HepG2 (cell line): ENCODE results near the gene PPCDC. TPM values are rescaled to one million over a fixed set of nuclear protein-coding genes. Genes with fewer than 3 reads are reported as not detected.

Experiments
- ARNT2 ChIP-seq: sonication (generic); formaldehyde crosslinking; IDR thresholded peaks from 2 replicates; pipeline ENCODE4 v1.8.0; 2022; ENCODE audit warnings: mild to moderate bottlenecking, low read depth, missing genetic modification reagents, moderate library complexity
- KMT2B ChIP-seq: IDR thresholded peaks from 2 replicates; pipeline ENCODE4 v1.6.1; 2016; ENCODE audit warnings: missing genetic modification reagents, missing compliant biosample characterization
- MZF1 ChIP-seq: sonication (generic); formaldehyde crosslinking; IDR thresholded peaks from 2 replicates; pipeline ENCODE4 v1.8.1; 2023; ENCODE audit warnings: mild to moderate bottlenecking, missing genetic modification reagents, borderline replicate concordance
- PHB2 ChIP-seq: fragments of 450-650 bp; IDR thresholded peaks from 2 replicates; pipeline ENCODE4 v1.6.1; 2018; ENCODE audit not compliant: partially characterized antibody
- SMAD1 ChIP-seq: sonication (generic); formaldehyde crosslinking; IDR thresholded peaks from 2 replicates; pipeline ENCODE4 v1.4.0; 2020; ENCODE audit warnings: missing genetic modification reagents, low read depth, mild to moderate bottlenecking, borderline replicate concordance
- SMYD3 ChIP-seq: sonication (generic); formaldehyde crosslinking; IDR thresholded peaks from 2 replicates; pipeline ENCODE4 v1.8.1; 2023; ENCODE audit warnings: mild to moderate bottlenecking, missing genetic modification reagents
- SNRNP70 ChIP-seq: fragments of 200-400 bp; formaldehyde crosslinking; IDR thresholded peaks from 2 replicates; pipeline ENCODE4 v1.6.1; 2017; ENCODE audit warnings: mild to moderate bottlenecking, low read depth, low read length, moderate library complexity
- SP2 ChIP-seq: sonication (generic); formaldehyde crosslinking; IDR thresholded peaks from 2 replicates; pipeline ENCODE4 v1.5.1; 2020; ENCODE audit warnings: mild to moderate bottlenecking, missing genetic modification reagents
- THAP11 ChIP-seq: IDR thresholded peaks from 2 replicates; pipeline ENCODE4 v1.6.1; 2016; ENCODE audit warnings: missing biosample characterization, missing genetic modification reagents
- ZBTB3 ChIP-seq: sonication (generic); formaldehyde crosslinking; IDR thresholded peaks from 2 replicates; pipeline ENCODE4 v1.4.0; 2020; ENCODE audit warnings: low read depth, mild to moderate bottlenecking, moderate library complexity, missing genetic modification reagents, borderline replicate concordance
- ZBTB8A ChIP-seq: sonication (generic); formaldehyde crosslinking; IDR thresholded peaks from 2 replicates; pipeline ENCODE4 v1.4.0; 2020; ENCODE audit warnings: mild to moderate bottlenecking, low read depth, missing genetic modification reagents, borderline replicate concordance
- ZNF160 ChIP-seq: sonication (generic); formaldehyde crosslinking; IDR thresholded peaks from 2 replicates; pipeline ENCODE4 v1.8.0; 2022; ENCODE audit warnings: mild to moderate bottlenecking, inconsistent platforms, missing genetic modification reagents
- ZNF674 ChIP-seq: sonication (generic); formaldehyde crosslinking; IDR thresholded peaks from 2 replicates; pipeline ENCODE4 v1.5.0; 2020; ENCODE audit warnings: low read depth, mild to moderate bottlenecking, missing genetic modification reagents
- polyA plus RNA-seq, 8 experiments: library from polyadenylated mRNA; depleted of rRNA in 3 of 8; stranded (reverse) in 7 of 8; unstranded in 1 of 8; fragments of >200 nt; fragmentation: Illumina TruSeq in 4 of 8; extraction: Trizol in 4 of 8; gene quantifications; 2 replicates each; pipeline versions ENCODE4 v1.2.1 to v1.2.3, GENCODE V29; 2011 to 2016; ENCODE audit warnings: low read depth in 4 of 8, missing spikeins in 1 of 8, mixed read lengths in 1 of 8; ENCODE audit not compliant: insufficient read depth in 1 of 8
- total RNA-seq, 5 experiments: library from RNA; depleted of rRNA; stranded (reverse); fragments of >200 nt; fragmentation: Illumina TruSeq; extraction: Trizol; gene quantifications; 2 replicates each; pipeline ENCODE4 v1.2.3, GENCODE V29; 2016; ENCODE audit warnings: low read depth in 1 of 5
- TF ChIP-seq, protein P1 (sequence below): sonication (generic); formaldehyde crosslinking; IDR thresholded peaks from 2 replicates; pipeline ENCODE4 v1.5.0; 2020; ENCODE audit warnings: mild to moderate bottlenecking, missing genetic modification reagents, borderline replicate concordance
- TF ChIP-seq, protein P2 (sequence below): sonication (generic); formaldehyde crosslinking; IDR thresholded peaks from 2 replicates; pipeline ENCODE4 v1.5.0; 2020; ENCODE audit warnings: mild to moderate bottlenecking, missing genetic modification reagents, borderline replicate concordance
- TF ChIP-seq, protein P3 (sequence below): sonication (generic); formaldehyde crosslinking; IDR thresholded peaks from 2 replicates; pipeline ENCODE4 v1.4.0; 2020; ENCODE audit warnings: mild to moderate bottlenecking, low read depth, missing genetic modification reagents

Gene PPCDC
- total and polyA plus RNA-seq, 2 of the 13 experiments (the other 11 are each of a cell fraction or from before 2014, with no cell fraction given): 12.3 to 12.8 TPM

DNA sequence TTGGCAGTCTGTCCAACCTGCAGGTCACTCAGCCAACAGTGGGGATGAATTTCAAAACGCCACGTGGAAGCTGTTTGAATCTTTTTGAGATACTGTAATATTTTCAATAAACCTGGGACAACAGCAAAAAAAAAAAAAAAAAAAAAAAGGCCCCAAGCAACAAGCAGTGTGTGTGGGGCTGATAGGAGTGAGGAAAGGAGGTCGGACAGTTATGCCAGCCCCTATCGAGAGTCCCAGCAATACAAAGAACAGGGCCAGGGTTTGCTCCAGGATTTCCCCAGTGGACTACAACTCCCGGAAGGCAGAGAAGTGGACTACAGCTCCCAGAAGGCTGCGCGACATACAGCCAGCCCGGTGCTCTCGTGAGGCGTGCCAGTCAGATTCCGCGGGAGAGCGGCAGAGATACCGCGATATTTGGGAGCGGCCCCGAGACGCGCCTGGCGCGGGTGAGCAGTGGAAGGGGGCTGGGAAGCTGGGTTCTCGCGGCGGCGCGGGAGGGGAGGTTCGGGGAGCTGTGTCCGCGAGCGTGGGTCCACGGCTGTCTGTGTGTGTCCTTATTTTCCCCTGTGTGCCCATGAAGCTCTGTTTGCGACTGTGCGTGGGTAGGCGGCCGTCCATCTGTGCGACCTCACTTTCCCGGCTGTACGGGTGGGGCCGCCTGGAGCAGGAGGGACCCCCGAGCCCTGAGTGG is at the start of gene PPCDC (continued):
- TF ChIP-seq, protein P1, sequence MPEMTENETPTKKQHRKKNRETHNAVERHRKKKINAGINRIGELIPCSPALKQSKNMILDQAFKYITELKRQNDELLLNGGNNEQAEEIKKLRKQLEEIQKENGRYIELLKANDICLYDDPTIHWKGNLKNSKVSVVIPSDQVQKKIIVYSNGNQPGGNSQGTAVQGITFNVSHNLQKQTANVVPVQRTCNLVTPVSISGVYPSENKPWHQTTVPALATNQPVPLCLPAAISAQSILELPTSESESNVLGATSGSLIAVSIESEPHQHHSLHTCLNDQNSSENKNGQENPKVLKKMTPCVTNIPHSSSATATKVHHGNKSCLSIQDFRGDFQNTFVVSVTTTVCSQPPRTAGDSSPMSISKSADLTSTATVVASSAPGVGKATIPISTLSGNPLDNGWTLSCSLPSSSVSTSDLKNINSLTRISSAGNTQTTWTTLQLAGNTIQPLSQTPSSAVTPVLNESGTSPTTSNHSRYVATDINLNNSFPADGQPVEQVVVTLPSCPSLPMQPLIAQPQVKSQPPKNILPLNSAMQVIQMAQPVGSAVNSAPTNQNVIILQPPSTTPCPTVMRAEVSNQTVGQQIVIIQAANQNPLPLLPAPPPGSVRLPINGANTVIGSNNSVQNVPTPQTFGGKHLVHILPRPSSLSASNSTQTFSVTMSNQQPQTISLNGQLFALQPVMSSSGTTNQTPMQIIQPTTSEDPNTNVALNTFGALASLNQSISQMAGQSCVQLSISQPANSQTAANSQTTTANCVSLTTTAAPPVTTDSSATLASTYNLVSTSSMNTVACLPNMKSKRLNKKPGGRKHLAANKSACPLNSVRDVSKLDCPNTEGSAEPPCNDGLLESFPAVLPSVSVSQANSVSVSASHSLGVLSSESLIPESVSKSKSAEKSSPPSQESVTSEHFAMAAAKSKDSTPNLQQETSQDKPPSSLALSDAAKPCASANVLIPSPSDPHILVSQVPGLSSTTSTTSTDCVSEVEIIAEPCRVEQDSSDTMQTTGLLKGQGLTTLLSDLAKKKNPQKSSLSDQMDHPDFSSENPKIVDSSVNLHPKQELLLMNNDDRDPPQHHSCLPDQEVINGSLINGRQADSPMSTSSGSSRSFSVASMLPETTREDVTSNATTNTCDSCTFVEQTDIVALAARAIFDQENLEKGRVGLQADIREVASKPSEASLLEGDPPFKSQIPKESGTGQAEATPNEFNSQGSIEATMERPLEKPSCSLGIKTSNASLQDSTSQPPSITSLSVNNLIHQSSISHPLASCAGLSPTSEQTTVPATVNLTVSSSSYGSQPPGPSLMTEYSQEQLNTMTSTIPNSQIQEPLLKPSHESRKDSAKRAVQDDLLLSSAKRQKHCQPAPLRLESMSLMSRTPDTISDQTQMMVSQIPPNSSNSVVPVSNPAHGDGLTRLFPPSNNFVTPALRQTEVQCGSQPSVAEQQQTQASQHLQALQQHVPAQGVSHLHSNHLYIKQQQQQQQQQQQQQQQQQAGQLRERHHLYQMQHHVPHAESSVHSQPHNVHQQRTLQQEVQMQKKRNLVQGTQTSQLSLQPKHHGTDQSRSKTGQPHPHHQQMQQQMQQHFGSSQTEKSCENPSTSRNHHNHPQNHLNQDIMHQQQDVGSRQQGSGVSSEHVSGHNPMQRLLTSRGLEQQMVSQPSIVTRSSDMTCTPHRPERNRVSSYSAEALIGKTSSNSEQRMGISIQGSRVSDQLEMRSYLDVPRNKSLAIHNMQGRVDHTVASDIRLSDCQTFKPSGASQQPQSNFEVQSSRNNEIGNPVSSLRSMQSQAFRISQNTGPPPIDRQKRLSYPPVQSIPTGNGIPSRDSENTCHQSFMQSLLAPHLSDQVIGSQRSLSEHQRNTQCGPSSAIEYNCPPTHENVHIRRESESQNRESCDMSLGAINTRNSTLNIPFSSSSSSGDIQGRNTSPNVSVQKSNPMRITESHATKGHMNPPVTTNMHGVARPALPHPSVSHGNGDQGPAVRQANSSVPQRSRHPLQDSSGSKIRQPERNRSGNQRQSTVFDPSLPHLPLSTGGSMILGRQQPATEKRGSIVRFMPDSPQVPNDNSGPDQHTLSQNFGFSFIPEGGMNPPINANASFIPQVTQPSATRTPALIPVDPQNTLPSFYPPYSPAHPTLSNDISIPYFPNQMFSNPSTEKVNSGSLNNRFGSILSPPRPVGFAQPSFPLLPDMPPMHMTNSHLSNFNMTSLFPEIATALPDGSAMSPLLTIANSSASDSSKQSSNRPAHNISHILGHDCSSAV (CRISPR knock-in tag): no peak
- 0 out of 2 replicates have a peak, but pooled peaks have one; percentile 44 for TF ChIP-seq ZBTB3 (CRISPR knock-in tag)
- TF ChIP-seq MZF1 (CRISPR knock-in tag): peak; percentile 74; the same call in 1 of the 2 replicates
- TF ChIP-seq ZBTB8A (CRISPR knock-in tag): no peak
- no peak for TF ChIP-seq PHB2
- TF ChIP-seq, protein P2, sequence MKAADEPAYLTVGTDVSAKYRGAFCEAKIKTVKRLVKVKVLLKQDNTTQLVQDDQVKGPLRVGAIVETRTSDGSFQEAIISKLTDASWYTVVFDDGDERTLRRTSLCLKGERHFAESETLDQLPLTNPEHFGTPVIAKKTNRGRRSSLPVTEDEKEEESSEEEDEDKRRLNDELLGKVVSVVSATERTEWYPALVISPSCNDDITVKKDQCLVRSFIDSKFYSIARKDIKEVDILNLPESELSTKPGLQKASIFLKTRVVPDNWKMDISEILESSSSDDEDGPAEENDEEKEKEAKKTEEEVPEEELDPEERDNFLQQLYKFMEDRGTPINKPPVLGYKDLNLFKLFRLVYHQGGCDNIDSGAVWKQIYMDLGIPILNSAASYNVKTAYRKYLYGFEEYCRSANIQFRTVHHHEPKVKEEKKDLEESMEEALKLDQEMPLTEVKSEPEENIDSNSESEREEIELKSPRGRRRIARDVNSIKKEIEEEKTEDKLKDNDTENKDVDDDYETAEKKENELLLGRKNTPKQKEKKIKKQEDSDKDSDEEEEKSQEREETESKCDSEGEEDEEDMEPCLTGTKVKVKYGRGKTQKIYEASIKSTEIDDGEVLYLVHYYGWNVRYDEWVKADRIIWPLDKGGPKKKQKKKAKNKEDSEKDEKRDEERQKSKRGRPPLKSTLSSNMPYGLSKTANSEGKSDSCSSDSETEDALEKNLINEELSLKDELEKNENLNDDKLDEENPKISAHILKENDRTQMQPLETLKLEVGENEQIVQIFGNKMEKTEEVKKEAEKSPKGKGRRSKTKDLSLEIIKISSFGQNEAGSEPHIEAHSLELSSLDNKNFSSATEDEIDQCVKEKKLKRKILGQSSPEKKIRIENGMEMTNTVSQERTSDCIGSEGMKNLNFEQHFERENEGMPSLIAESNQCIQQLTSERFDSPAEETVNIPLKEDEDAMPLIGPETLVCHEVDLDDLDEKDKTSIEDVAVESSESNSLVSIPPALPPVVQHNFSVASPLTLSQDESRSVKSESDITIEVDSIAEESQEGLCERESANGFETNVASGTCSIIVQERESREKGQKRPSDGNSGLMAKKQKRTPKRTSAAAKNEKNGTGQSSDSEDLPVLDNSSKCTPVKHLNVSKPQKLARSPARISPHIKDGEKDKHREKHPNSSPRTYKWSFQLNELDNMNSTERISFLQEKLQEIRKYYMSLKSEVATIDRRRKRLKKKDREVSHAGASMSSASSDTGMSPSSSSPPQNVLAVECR (CRISPR knock-in tag): peak; percentile 90
- TF ChIP-seq KMT2B (CRISPR knock-in tag): peak; percentile 84
- TF ChIP-seq, protein P3, sequence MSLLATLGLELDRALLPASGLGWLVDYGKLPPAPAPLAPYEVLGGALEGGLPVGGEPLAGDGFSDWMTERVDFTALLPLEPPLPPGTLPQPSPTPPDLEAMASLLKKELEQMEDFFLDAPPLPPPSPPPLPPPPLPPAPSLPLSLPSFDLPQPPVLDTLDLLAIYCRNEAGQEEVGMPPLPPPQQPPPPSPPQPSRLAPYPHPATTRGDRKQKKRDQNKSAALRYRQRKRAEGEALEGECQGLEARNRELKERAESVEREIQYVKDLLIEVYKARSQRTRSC (CRISPR knock-in tag): no peak
- peak; percentile 98 for TF ChIP-seq THAP11 (CRISPR knock-in tag)
- TF ChIP-seq SP2 (CRISPR knock-in tag): no peak
- TF ChIP-seq ARNT2: peak; percentile 93; the same call in 1 of the 2 replicates
- peak; percentile 23; the same call in 1 of the 2 replicates for TF ChIP-seq SMAD1 (CRISPR knock-in tag)
- no peak for TF ChIP-seq ZNF674 (CRISPR knock-in tag)
- TF ChIP-seq ZNF160 (CRISPR knock-in tag): no peak
- 0 out of 2 replicates have a peak, but pooled peaks have one; percentile 84 for TF ChIP-seq SMYD3 (CRISPR knock-in tag)
- no peak for TF ChIP-seq SNRNP70
